Endothelial cell of umbilical vein (primary cell): ENCODE results near the gene S1PR5. TPM values are rescaled to one million over a fixed set of nuclear protein-coding genes. Genes with fewer than 3 reads are reported as not detected.

ENCODE experiments used
- BruUV-seq: library from RNA; stranded (reverse); fragments of 400-500 nt; replicated peaks from 2 replicates; lab custom pipeline; 2021; lab: Mats Ljungman, UMichigan
- CTCF ChIA-PET: fragments of 300-600, 350-600 bp; sonication (Branson Sonifier 250); formaldehyde crosslinking; loops from one replicate; lab custom pipeline; 2021; ENCODE audit warnings: antibody characterized with exemption, inconsistent platforms; lab: Charles Lee
- POLR2A ChIA-PET: fragments of 300-600, 350-600 bp; sonication (Branson Sonifier 250); formaldehyde crosslinking; loops from one replicate; lab custom pipeline; 2021; ENCODE audit warnings: antibody characterized with exemption, inconsistent platforms; lab: Charles Lee
- DNase-seq: peaks from one replicate; pipeline ENCODE4 v3.0.0-alpha.2; 2011; ENCODE audit warnings: low read depth, low spot score
- FAIRE-seq: peaks from 2 replicates; lab custom pipeline; 2011; peaks lifted over from hg19 to GRCh38; lab: Jason Lieb, UNC
- H2AFZ ChIP-seq: 2 replicates; pipeline ENCODE4 v1.6.0; 2012; ENCODE audit warnings: low read depth, low read length, control low read depth, inconsistent platforms
- H3K27ac ChIP-seq: 2 replicates; pipeline ENCODE4 v1.5.1; 2011; ENCODE audit warnings: low read depth, mild to moderate bottlenecking, control low read depth, low read length, moderate library complexity; ENCODE audit not compliant: insufficient read depth
- H3K27me3 ChIP-seq, 2 experiments: 2 replicates each; pipeline versions ENCODE4 v1.6.0 to v1.6.1; 2011; ENCODE audit warnings: low read length in 2 of 2, mixed read lengths in 1 of 2; ENCODE audit not compliant: control insufficient read depth in 2 of 2, insufficient read depth in 2 of 2
- H3K36me3 ChIP-seq, 2 experiments: 2 replicates in 1 of 2; 3 replicates in 1 of 2; pipeline ENCODE4 v1.5.1; 2011; ENCODE audit warnings: low read length in 2 of 2, mild to moderate bottlenecking in 1 of 2, moderate library complexity in 1 of 2; ENCODE audit not compliant: control insufficient read depth in 2 of 2, insufficient read depth in 2 of 2; ENCODE audit errors: extremely low read depth in 1 of 2
- H3K4me1 ChIP-seq: 3 replicates; pipeline ENCODE4 v1.5.1; 2011; ENCODE audit warnings: mild to moderate bottlenecking, low read length; ENCODE audit not compliant: control insufficient read depth, insufficient read depth; ENCODE audit errors: extremely low read depth
- H3K4me2 ChIP-seq: 2 replicates; pipeline ENCODE4 v1.6.1; 2011; ENCODE audit warnings: low read length, control low read depth, mixed read lengths; ENCODE audit not compliant: insufficient read depth
- H3K4me3 ChIP-seq, 3 experiments: fragments of 200-600 bp in 1 of 3; sonication (generic), shearing (Covaris generic) in 1 of 3; replicated peaks in 1 of 3; 2 replicates each; pipeline ENCODE4 v1.5.1; 2011 to 2016; ENCODE audit warnings: control low read depth in 3 of 3, low read length in 3 of 3, mild to moderate bottlenecking in 2 of 3, inconsistent platforms in 1 of 3, low read depth in 1 of 3, moderate library complexity in 1 of 3; ENCODE audit not compliant: insufficient read depth in 1 of 3
- H3K79me2 ChIP-seq: 2 replicates; pipeline ENCODE4 v1.6.0; 2012; ENCODE audit warnings: low read length, inconsistent platforms; ENCODE audit not compliant: control insufficient read depth, insufficient read depth
- H3K9ac ChIP-seq: replicated peaks from 2 replicates; pipeline ENCODE3; 2011; ENCODE audit warnings: low read length, control low read depth; ENCODE audit not compliant: insufficient read depth; ENCODE audit errors: extremely low read depth
- H3K9me1 ChIP-seq: replicated peaks from 3 replicates; pipeline ENCODE4 v1.6.0; 2011; ENCODE audit warnings: mild to moderate bottlenecking, low read length; ENCODE audit not compliant: control insufficient read depth, insufficient read depth; ENCODE audit errors: extremely low read depth
- H3K9me3 ChIP-seq: replicated peaks from 2 replicates; pipeline ENCODE4 v1.5.1; 2012; ENCODE audit warnings: low read length, inconsistent platforms; ENCODE audit not compliant: control insufficient read depth, insufficient read depth
- H4K20me1 ChIP-seq: replicated peaks from 2 replicates; pipeline ENCODE3; 2011; ENCODE audit warnings: mild to moderate bottlenecking, low read length; ENCODE audit not compliant: control insufficient read depth, insufficient read depth; ENCODE audit errors: extremely low read depth
- EZH2 ChIP-seq: IDR thresholded peaks from 2 replicates; pipeline ENCODE4 v1.6.1; 2012; ENCODE audit warnings: borderline replicate concordance, low read depth, mild to moderate bottlenecking, moderate library complexity, low read length, inconsistent platforms; ENCODE audit not compliant: severe bottlenecking
- FOS ChIP-seq: IDR thresholded peaks from 2 replicates; pipeline ENCODE4 v1.6.1; 2011; ENCODE audit warnings: mild to moderate bottlenecking, low read length, moderate library complexity, borderline replicate concordance; ENCODE audit not compliant: insufficient read depth
- GATA2 ChIP-seq: IDR thresholded peaks from 2 replicates; pipeline ENCODE4 v1.7.0; 2011; ENCODE audit warnings: low read depth, mild to moderate bottlenecking, moderate library complexity, mixed read lengths, low read length; ENCODE audit not compliant: insufficient read length, insufficient read depth
- JUN ChIP-seq: IDR thresholded peaks from 2 replicates; pipeline ENCODE4 v1.6.1; 2011; ENCODE audit warnings: borderline replicate concordance, low read depth; ENCODE audit not compliant: insufficient read length, insufficient read depth
- MYC ChIP-seq: IDR thresholded peaks from one replicate; pipeline ENCODE4 v1.6.1; 2011; ENCODE audit warnings: mild to moderate bottlenecking, low read depth, low read length
- POLR2A ChIP-seq: IDR thresholded peaks from 2 replicates; pipeline ENCODE4 v1.6.1; 2012; ENCODE audit warnings: low read depth, mild to moderate bottlenecking, control low read depth, low read length
- POLR2AphosphoS5 ChIP-seq: IDR thresholded peaks from 2 replicates; pipeline ENCODE4 v1.6.1; 2012; ENCODE audit warnings: low read depth, mild to moderate bottlenecking, control low read depth, low read length, moderate library complexity; ENCODE audit not compliant: insufficient read depth
- dilution Hi-C: fragments of 300-500 bp; cut with MboI; formaldehyde crosslinking; loops from one replicate; pipeline ENCODE4 v1.15.0; 2019; ENCODE audit warnings: low sequenced_read_pairs; ENCODE audit not compliant: extremely low pct_ligation_motif_present
- intact Hi-C: fragments of 100-400 bp; cut with micrococcal nuclease; formaldehyde crosslinking; loops from one replicate; pipeline ENCODE4 v1.10.0; 2022
- polyA plus RNA-seq, 4 experiments: library from polyadenylated mRNA; depleted of rRNA in 3 of 4; stranded (reverse) in 3 of 4; unstranded in 1 of 4; fragments of >200 nt; gene quantifications; 2 replicates each; pipeline versions ENCODE4 v1.2.1 to v1.2.3, GENCODE V29; 2011 to 2012; ENCODE audit warnings: missing spikeins in 1 of 4
- total RNA-seq: library from RNA; stranded (reverse); gene quantifications from 2 replicates; pipeline ENCODE4 v1.2.3, GENCODE V29; 2021
- TF ChIP-seq, protein P1 (sequence below): IDR thresholded peaks from 2 replicates; pipeline ENCODE4 v1.6.1; 2011; ENCODE audit not compliant: insufficient read depth, insufficient read length
- TF ChIP-seq, protein P2 (sequence below), 2 donors: IDR thresholded peaks; 1 replicate in 1 of 2; 2 replicates in 1 of 2; pipeline ENCODE4 v1.5.1; 2011; ENCODE audit warnings: low read length in 2 of 2, mild to moderate bottlenecking in 2 of 2, moderate library complexity in 2 of 2, control low read depth in 1 of 2, inconsistent platforms in 1 of 2, low read depth in 1 of 2; ENCODE audit not compliant: insufficient read depth in 1 of 2; ENCODE audit errors: extremely low read depth in 1 of 2

Gene S1PR5
- total and polyA plus RNA-seq, 2 donors (not counting 3 experiments of a cell fraction or from before 2014, with no cell fraction given): not detected

DNA sequence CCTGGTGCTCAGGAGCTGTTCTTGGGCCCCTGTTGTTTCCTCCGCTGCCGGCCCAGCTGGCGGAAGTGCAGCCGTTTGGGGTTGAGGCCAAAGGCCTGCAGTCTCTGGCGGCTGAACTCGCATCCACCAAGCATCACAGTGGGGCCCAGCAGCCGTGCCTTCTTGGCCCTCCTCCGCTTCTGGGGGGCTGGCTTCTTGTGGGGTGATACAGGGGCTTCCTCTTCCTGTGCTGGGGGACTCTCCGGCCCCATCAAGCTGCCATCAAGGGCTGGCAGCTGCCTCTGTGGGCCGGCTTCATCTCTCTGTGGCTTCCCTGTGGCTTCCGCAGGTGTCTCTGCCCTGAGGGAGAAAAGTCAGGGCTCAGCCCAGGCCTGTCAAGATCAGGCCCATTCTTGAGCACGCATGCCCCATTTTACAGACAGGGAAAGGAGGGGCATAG, 36.7 kb upstream of the S1PR5 start:
- FAIRE-seq (no peak), DNase-seq (no peak)
- no peak overlapping the region for H3K9ac ChIP-seq
- TF ChIP-seq GATA2: no peak
- no peak for TF ChIP-seq MYC
- TF ChIP-seq, protein P1, sequence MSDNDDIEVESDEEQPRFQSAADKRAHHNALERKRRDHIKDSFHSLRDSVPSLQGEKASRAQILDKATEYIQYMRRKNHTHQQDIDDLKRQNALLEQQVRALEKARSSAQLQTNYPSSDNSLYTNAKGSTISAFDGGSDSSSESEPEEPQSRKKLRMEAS: no peak
- no peak for TF ChIP-seq FOS
- TF ChIP-seq EZH2: no peak
- TF ChIP-seq, protein P2, sequence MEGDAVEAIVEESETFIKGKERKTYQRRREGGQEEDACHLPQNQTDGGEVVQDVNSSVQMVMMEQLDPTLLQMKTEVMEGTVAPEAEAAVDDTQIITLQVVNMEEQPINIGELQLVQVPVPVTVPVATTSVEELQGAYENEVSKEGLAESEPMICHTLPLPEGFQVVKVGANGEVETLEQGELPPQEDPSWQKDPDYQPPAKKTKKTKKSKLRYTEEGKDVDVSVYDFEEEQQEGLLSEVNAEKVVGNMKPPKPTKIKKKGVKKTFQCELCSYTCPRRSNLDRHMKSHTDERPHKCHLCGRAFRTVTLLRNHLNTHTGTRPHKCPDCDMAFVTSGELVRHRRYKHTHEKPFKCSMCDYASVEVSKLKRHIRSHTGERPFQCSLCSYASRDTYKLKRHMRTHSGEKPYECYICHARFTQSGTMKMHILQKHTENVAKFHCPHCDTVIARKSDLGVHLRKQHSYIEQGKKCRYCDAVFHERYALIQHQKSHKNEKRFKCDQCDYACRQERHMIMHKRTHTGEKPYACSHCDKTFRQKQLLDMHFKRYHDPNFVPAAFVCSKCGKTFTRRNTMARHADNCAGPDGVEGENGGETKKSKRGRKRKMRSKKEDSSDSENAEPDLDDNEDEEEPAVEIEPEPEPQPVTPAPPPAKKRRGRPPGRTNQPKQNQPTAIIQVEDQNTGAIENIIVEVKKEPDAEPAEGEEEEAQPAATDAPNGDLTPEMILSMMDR (IDR thresholded peaks at IDR 0.05; ENCODE audit: extremely low read depth in 1 of 2, insufficient read depth in 1 of 2, low read depth in 1 of 2, low read length in 2 of 2): no peak
- no peak for TF ChIP-seq POLR2AphosphoS5
- no peak for TF ChIP-seq POLR2A
- no peak for TF ChIP-seq JUN
- no peaks in the 10 kb centered on the region for H3K79me2 ChIP-seq
- H3K4me3 ChIP-seq: no peak overlapping the region
- H2AFZ ChIP-seq: no peak overlapping the region
- no peaks in the 10 kb centered on the region for H3K9me3 ChIP-seq
- POLR2A ChIA-PET: no interaction called here
- no peaks in the 10 kb centered on the region for H4K20me1 ChIP-seq
- H3K36me3 ChIP-seq: peaks cover 7 to 46% of the 10 kb centered on the region in 2 experiments
- no peaks in the 10 kb centered on the region for H3K9me1 ChIP-seq
- no peaks in the 10 kb centered on the region for H3K27me3 ChIP-seq
- no peak overlapping the region for H3K4me2 ChIP-seq
- H3K4me1 ChIP-seq: no peaks in the 10 kb centered on the region
- CTCF ChIA-PET: interaction anchor here (0.8 to 2.4 kb wide), 5 partner anchors 12 to 146 kb away, joined by 3 to 8 read pairs (median 3); partner anchors contain the start of genes KRI1 and S1PR5
- dilution Hi-C loops: no loop called here
- intact Hi-C loops: no loop called here
- no TSS peak for BruUV-seq
- H3K27ac ChIP-seq: no peak overlapping the region
